IPS-11a (cell line): ENCODE results near the gene REEP3.
A peak's percentile ranks its signal among the peaks of the same experiment; 100 is the strongest.
"Not testable (repeated sequence)": the region's sequence is repeated elsewhere in the genome, so short reads cannot be mapped to it uniquely, and the experiment has no call there.

Source experiments
- H3K4me3 ChIP-seq: one replicate; pipeline ENCODE4 v1.5.1; 2013; ENCODE audit warnings: low read depth, low read length, control low read depth

The REEP3 gene

GRCh38 chr10:63628526-63629362 lies 107.5 kb downstream of the REEP3 start:
- no peak overlapping the region for H3K4me3 ChIP-seq

GRCh38 chr10:63629363-63630084 lies 108.3 kb downstream of the REEP3 start:
- H3K4me3 ChIP-seq: peak overlapping the region; percentile 40

GRCh38 chr10:63630085-63630930 lies 109.1 kb downstream of the REEP3 start:
- H3K4me3 ChIP-seq: peak overlapping the region; percentile 49

GRCh38 chr10:63630931-63631680 lies 109.9 kb downstream of the REEP3 start:
- H3K4me3 ChIP-seq: peak overlapping the region; percentile 49

GRCh38 chr10:63631991-63632390 lies 110.8 kb downstream of the REEP3 start:
- no peak overlapping the region for H3K4me3 ChIP-seq

- no peak overlapping the region for H3K4me3 ChIP-seq
Observed at GRCh38 chr10:63633677-63634487, 112.7 kb downstream of the REEP3 start.

- H3K4me3 ChIP-seq: no peak overlapping the region
Observed at GRCh38 chr10:63634488-63635065, 113.4 kb downstream of the REEP3 start.

- no peak overlapping the region for H3K4me3 ChIP-seq
Observed at GRCh38 chr10:63636812-63637211, 115.6 kb downstream of the REEP3 start.

GRCh38 chr10:63637901-63638327 lies 116.7 kb downstream of the REEP3 start:
- no peak overlapping the region for H3K4me3 ChIP-seq

- H3K4me3 ChIP-seq: no peak overlapping the region
Observed at GRCh38 chr10:63641366-63641765, 120.2 kb downstream of the REEP3 start.

GRCh38 chr10:63641799-63642198 lies 120.6 kb downstream of the REEP3 start:
- H3K4me3 ChIP-seq: no peak overlapping the region

GRCh38 chr10:63642808-63643207 lies 121.6 kb downstream of the REEP3 start:
- no peak overlapping the region for H3K4me3 ChIP-seq

- no peak overlapping the region for H3K4me3 ChIP-seq
Observed at GRCh38 chr10:63644418-63645142, 123.4 kb downstream of the REEP3 start.

GRCh38 chr10:63645195-63645594 lies 124.0 kb downstream of the REEP3 start:
- H3K4me3 ChIP-seq: no peak overlapping the region

GRCh38 chr10:63646491-63646890 lies 125.3 kb downstream of the REEP3 start:
- no peak overlapping the region for H3K4me3 ChIP-seq

GRCh38 chr10:63651864-63652263 lies 130.7 kb downstream of the REEP3 start:
- no peak overlapping the region for H3K4me3 ChIP-seq

- H3K4me3 ChIP-seq: no peak overlapping the region
Observed at GRCh38 chr10:63653747-63654146, 132.5 kb downstream of the REEP3 start.

GRCh38 chr10:63657761-63658160 lies 136.6 kb downstream of the REEP3 start:
- H3K4me3 ChIP-seq: no peak overlapping the region

- H3K4me3 ChIP-seq: not testable (repeated sequence)
Observed at GRCh38 chr10:63660941-63661340, 139.7 kb downstream of the REEP3 start.
